Upper lobe of left lung (tissue), 4 donors: ENCODE results near the gene AP1S3.

Experiments used
- EP300 ChIP-seq, 4 donors: sonication (generic); formaldehyde crosslinking; IDR thresholded peaks; one replicate each; pipeline ENCODE4 v1.5.1; 2017; ENCODE audit warnings: antibody characterized with exemption in 4 of 4, control low read depth in 2 of 4
- POLR2A ChIP-seq, 4 donors: fragments of 450-650 bp; IDR thresholded peaks; one replicate each; pipeline ENCODE4 v1.5.1; 2016 to 2017; ENCODE audit warnings: antibody characterized with exemption in 4 of 4, mild to moderate bottlenecking in 2 of 4
- POLR2AphosphoS5 ChIP-seq, 2 donors: sonication (generic); formaldehyde crosslinking; IDR thresholded peaks; one replicate each; pipeline ENCODE4 v1.5.1; 2017; ENCODE audit warnings: antibody characterized with exemption in 2 of 2
- TF ChIP-seq, protein P1 (sequence below), 6 experiments: fragments of 450-650 bp in 4 of 6; fragments of 200-600 bp in 2 of 6; sonication (generic) in 2 of 6; IDR thresholded peaks; one replicate each; pipeline ENCODE4 v1.5.1; 2016 to 2019; ENCODE audit warnings: antibody characterized with exemption in 6 of 6

DNA sequence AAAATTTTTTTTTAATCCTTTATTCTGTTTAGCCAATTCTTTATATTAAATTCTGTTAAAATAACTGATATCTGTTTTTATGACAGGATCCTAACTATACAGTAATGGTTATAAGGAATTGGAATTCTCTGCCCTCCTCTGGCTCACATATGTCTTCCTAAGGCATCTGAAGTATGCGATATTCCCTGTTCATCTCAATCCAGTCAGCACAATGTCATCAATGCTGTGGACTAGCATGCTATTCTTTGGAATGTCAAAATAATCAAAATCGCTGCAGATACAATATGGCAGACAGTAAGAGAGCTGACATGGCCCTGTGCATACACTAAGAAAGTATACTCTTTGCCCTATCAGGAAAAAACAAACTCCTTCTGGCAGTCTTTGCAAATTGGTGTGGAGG lies 107.6 kb downstream of the AP1S3 start:
- TF ChIP-seq POLR2AphosphoS5 (IDR thresholded peaks at IDR 0.05) (no peak), EP300 (IDR thresholded peaks at IDR 0.05) (no peak), POLR2A (IDR thresholded peaks at IDR 0.05) (no peak)
- TF ChIP-seq, protein P1, sequence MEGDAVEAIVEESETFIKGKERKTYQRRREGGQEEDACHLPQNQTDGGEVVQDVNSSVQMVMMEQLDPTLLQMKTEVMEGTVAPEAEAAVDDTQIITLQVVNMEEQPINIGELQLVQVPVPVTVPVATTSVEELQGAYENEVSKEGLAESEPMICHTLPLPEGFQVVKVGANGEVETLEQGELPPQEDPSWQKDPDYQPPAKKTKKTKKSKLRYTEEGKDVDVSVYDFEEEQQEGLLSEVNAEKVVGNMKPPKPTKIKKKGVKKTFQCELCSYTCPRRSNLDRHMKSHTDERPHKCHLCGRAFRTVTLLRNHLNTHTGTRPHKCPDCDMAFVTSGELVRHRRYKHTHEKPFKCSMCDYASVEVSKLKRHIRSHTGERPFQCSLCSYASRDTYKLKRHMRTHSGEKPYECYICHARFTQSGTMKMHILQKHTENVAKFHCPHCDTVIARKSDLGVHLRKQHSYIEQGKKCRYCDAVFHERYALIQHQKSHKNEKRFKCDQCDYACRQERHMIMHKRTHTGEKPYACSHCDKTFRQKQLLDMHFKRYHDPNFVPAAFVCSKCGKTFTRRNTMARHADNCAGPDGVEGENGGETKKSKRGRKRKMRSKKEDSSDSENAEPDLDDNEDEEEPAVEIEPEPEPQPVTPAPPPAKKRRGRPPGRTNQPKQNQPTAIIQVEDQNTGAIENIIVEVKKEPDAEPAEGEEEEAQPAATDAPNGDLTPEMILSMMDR (IDR thresholded peaks at IDR 0.05): no peak
